T-helper 1 cell (primary cell): ENCODE results near the gene HIVEP1.

ENCODE experiments used
- DNase-seq, 5 donors: peaks; one replicate each; pipeline ENCODE4 v3.0.0-alpha.2; 2012 to 2020

Gene HIVEP1

DNA sequence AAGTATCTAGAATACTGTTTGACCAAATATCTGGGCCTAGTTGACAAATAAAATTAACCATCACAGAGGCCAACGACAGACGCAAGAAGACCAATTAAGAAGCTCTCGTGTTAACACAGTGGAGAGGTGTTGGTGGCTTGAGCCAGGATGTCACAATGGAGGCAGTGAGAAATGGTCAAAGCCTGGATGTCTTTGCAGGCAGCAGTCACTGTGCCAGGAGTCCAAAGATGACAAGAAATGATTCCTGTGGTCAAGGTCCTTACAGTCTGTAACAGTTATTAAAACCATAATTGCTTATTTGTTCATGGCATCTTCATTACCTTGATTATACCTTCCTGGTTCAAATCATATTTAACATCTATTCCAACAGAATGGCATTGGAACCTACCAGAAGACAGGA lies 186.7 kb downstream of the HIVEP1 start:
- DNase-seq, result no peak

GRCh38 chr6:12200015-12200564 lies 188.0 kb downstream of the HIVEP1 start:
- DNase-seq, result no peak

DNA sequence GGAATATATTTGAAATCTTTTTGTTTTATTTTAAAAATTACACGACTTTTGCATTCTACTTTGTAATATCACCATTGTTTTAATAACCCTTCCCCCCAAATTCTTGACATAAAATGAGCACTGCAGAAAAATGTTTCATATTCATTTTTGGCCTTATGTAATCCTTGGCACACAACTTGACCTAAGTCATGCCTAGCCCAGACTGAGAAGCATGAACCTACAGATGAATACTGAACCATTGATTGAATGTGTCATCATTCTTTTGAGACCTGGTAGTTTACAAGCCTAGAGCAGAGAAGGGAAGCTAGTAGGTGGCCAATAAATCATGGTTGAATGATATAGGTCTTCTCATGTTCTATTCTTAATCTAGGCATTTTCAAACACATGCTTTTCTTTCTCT lies 188.6 kb downstream of the HIVEP1 start:
- no peak for DNase-seq

DNA sequence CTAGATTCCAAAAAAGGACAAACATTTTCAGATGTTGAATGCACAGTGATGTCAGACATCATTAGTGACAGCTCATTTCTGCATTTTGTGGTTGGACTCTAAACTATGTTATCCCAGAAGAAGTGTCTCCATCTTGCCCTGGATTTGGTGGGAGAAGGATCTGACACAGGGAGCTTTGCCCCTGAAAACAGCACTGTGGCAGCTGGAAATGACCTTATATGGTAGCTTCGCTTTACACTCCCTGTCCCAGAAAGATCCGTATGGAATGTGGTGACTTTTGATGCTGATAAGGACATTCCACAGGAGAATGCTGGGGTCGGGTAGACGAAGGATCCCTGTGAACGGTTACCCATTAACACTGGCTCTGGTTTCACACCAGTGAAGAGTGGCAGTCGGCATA lies 190.9 kb downstream of the HIVEP1 start:
- DNase-seq, result no peak

GRCh38 chr6:12208190-12208589 lies 196.1 kb downstream of the HIVEP1 start:
- no peak for DNase-seq

DNA sequence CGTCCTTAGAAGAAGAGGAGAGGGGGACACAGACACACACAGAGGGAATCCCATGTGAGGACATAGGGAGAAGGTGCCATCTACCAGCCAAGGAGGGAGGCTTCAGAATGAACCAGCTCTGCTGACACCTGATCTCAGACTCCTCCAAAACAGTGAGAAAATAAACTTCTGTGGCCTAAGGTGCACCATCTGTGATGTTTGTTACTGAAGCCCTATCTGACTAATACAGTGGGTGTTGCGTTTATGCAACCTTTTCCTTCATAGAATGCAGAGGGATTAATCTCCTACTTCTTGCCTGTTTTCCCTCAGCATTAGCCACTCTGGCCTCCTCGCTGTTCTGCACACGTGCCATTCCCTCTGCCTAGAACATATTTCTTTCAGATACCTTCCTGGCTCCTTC lies 196.6 kb downstream of the HIVEP1 start:
- no peak for DNase-seq
